Left lung (tissue), 10 donors: ENCODE results near the gene CHCHD4. TPM values are rescaled to one million over a fixed set of nuclear protein-coding genes. Genes with fewer than 3 reads are reported as not detected.

Experiments used
- ATAC-seq: fragments of 200-7000 bp; cut with Tn5 transposase; one replicate; pipeline ENCODE4 v1.9.1; 2020; ENCODE audit warnings: moderate library complexity
- DNase-seq, 4 donors: peaks; one replicate each; pipeline ENCODE4 v3.0.0-alpha.2; 2013 to 2020
- H3K27ac ChIP-seq, 2 donors: fragments of 200-600 bp; sonication (generic) in 1 of 2; one replicate each; pipeline versions ENCODE4 v1.5.0 to v1.8.0; 2020 to 2021
- H3K27me3 ChIP-seq, 2 donors: fragments of 200-600 bp; sonication (generic) in 1 of 2; one replicate each; pipeline versions ENCODE4 v1.5.0 to v1.8.0; 2020 to 2021
- H3K36me3 ChIP-seq, 2 donors: fragments of 200-600 bp; sonication (generic) in 1 of 2; one replicate each; pipeline versions ENCODE4 v1.5.0 to v1.8.0; 2020 to 2021
- H3K4me1 ChIP-seq, 2 donors: fragments of 200-600 bp; one replicate each; pipeline ENCODE4 v1.8.0; 2021
- H3K4me3 ChIP-seq, 2 donors: fragments of 200-600 bp; sonication (generic) in 1 of 2; one replicate each; pipeline versions ENCODE4 v1.5.0 to v1.8.0; 2020 to 2021; ENCODE audit warnings: mild to moderate bottlenecking in 1 of 2
- H3K9me3 ChIP-seq, 2 donors: fragments of 200-600 bp; sonication (generic) in 1 of 2; one replicate each; pipeline versions ENCODE4 v1.5.0 to v1.8.0; 2020 to 2021
- intact Hi-C, 2 donors: fragments of 100-400 bp; cut with DNase I; formaldehyde crosslinking; loops; one replicate each; pipeline versions ENCODE4 v1.11.2 to v1.14.2; 2022
- polyA plus RNA-seq, 6 donors: library from polyadenylated mRNA; unstranded; fragments of 120-200 nt; gene quantifications; one replicate each; pipeline ENCODE4 v1.2.1, GENCODE V29; 2013; ENCODE audit not compliant: insufficient read length in 6 of 6
- total RNA-seq, 2 donors: library from RNA; stranded (reverse); fragmentation: NEBNext Ultra II Directional; extraction: Animal tissue kit (Norgen Biotek cat#: 25700); gene quantifications; one replicate each; pipeline ENCODE4 v1.2.1, GENCODE V29; 2021
- TF ChIP-seq, protein P1 (sequence below), 2 donors: fragments of 200-600 bp; sonication (generic) in 1 of 2; IDR thresholded peaks; one replicate each; pipeline versions ENCODE4 v1.5.0 to v1.8.0; 2021; ENCODE audit warnings: antibody characterized with exemption in 2 of 2
- donor health status: DM: no; HTN: yes; CAD: no.
- donor health status: DM: no; HTN: no; CAD: no.

CHCHD4 gene
- total and polyA plus RNA-seq, 8 donors = 9.6 to 15.3 (median 13.4) TPM

DNA sequence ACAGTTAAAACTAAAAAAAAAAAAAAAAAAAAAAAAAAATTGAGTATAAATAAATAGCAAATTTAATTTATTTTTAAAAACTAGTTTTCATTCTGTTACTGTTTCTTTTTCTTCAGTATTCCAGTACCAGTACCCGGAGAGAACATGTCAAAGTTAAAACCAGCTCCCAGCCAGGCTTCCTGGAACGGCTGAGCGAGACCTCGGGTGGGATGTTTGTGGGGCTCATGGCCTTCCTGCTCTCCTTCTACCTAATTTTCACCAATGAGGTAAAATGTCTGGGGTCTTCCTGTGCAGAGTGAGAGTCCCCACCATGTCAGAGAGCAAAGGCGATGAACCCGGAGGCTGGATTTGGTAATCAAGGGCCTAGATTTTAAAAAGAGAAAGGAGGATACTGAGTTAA lies 4.6 kb upstream of the CHCHD4 start:
- intact Hi-C loops = no loop called here
- ATAC-seq (no peak), DNase-seq (no peak)
- no peak overlapping the region for H3K27ac ChIP-seq
- H3K36me3 ChIP-seq = peaks cover 5 to 73% of the 10 kb centered on the region in 2 donors
- no peaks in the 10 kb centered on the region for H3K9me3 ChIP-seq
- peaks cover 10 to 26% of the 10 kb centered on the region in 2 donors for H3K4me1 ChIP-seq
- no peaks in the 10 kb centered on the region for H3K27me3 ChIP-seq
- TF ChIP-seq, protein P1, sequence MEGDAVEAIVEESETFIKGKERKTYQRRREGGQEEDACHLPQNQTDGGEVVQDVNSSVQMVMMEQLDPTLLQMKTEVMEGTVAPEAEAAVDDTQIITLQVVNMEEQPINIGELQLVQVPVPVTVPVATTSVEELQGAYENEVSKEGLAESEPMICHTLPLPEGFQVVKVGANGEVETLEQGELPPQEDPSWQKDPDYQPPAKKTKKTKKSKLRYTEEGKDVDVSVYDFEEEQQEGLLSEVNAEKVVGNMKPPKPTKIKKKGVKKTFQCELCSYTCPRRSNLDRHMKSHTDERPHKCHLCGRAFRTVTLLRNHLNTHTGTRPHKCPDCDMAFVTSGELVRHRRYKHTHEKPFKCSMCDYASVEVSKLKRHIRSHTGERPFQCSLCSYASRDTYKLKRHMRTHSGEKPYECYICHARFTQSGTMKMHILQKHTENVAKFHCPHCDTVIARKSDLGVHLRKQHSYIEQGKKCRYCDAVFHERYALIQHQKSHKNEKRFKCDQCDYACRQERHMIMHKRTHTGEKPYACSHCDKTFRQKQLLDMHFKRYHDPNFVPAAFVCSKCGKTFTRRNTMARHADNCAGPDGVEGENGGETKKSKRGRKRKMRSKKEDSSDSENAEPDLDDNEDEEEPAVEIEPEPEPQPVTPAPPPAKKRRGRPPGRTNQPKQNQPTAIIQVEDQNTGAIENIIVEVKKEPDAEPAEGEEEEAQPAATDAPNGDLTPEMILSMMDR (IDR thresholded peaks at IDR 0.05) = no peak
- H3K4me3 ChIP-seq = no peak overlapping the region

GRCh38 chr3:14128724-14129123 lies 4.1 kb upstream of the CHCHD4 start:
- intact Hi-C loops = no loop called here
- ATAC-seq = no peak
- H3K4me3 ChIP-seq = no peak overlapping the region
- H3K27me3 ChIP-seq = no peaks in the 10 kb centered on the region
- no peaks in the 10 kb centered on the region for H3K9me3 ChIP-seq
- H3K27ac ChIP-seq = no peak overlapping the region
- DNase-seq = no peak
- TF ChIP-seq, protein P1 (IDR thresholded peaks at IDR 0.05) = no peak
- H3K36me3 ChIP-seq = peaks cover 5 to 67% of the 10 kb centered on the region in 2 donors
- H3K4me1 ChIP-seq = peaks cover 11 to 30% of the 10 kb centered on the region in 2 donors

DNA sequence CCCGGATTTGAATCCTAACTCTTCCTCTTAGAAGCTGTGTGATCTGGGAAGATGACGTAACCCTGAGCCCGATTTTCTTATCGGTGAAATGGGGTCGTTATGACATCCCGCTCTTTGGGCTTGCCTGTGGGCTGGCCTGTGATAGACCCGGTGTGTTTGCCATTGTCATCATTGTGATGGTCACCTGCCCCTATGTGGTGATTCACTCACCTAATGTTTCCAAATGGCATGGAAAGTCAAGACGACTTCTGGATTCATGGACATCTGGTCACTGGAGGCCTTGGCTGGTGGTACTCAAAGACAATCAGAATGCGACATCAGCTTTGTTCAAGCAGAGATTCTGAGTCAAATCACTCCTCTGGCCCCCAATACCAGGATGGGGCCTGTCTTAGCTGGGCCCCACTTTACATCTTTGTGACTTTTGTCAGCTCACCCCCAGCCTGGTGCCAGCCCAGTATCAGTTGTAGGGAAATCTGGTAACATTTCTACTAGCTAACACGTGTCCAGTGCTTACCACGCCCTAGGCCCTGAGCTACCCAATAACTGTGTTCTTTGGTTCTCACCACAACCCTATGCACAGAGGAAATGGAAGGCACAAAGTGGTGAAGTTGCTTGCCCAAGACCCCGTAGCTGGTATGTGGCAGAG lies 3.0 kb upstream of the CHCHD4 start:
- no peaks in the 10 kb centered on the region for H3K9me3 ChIP-seq
- DNase-seq (no peak), ATAC-seq (no peak)
- no peaks in the 10 kb centered on the region for H3K27me3 ChIP-seq
- no peak overlapping the region for H3K4me3 ChIP-seq
- H3K4me1 ChIP-seq = peaks cover 19 to 41% of the 10 kb centered on the region in 2 donors
- no peak overlapping the region for H3K27ac ChIP-seq
- peaks cover 3 to 57% of the 10 kb centered on the region in 2 donors for H3K36me3 ChIP-seq
- intact Hi-C loops = no loop called here
- TF ChIP-seq, protein P1 (IDR thresholded peaks at IDR 0.05) = no peak

- Histone ChIP-seq H3K27ac (peak overlapping the region; percentile 94 to 97), H3K4me3 (peak overlapping the region in 1 of 2 donors; percentile 96), H3K4me1 (peaks cover 19 to 41% of the 10 kb centered on the region in 2 donors), H3K27me3 (no peaks in the 10 kb centered on the region), H3K9me3 (no peaks in the 10 kb centered on the region), H3K36me3 (peaks cover 3 to 50% of the 10 kb centered on the region in 2 donors)
- intact Hi-C loops = no loop called here
- DNase-seq (no peak), ATAC-seq (no peak)
- TF ChIP-seq, protein P1 (IDR thresholded peaks at IDR 0.05) = no peak
Observed at GRCh38 chr3:14126887-14127505, 2.3 kb upstream of the CHCHD4 start.

DNA sequence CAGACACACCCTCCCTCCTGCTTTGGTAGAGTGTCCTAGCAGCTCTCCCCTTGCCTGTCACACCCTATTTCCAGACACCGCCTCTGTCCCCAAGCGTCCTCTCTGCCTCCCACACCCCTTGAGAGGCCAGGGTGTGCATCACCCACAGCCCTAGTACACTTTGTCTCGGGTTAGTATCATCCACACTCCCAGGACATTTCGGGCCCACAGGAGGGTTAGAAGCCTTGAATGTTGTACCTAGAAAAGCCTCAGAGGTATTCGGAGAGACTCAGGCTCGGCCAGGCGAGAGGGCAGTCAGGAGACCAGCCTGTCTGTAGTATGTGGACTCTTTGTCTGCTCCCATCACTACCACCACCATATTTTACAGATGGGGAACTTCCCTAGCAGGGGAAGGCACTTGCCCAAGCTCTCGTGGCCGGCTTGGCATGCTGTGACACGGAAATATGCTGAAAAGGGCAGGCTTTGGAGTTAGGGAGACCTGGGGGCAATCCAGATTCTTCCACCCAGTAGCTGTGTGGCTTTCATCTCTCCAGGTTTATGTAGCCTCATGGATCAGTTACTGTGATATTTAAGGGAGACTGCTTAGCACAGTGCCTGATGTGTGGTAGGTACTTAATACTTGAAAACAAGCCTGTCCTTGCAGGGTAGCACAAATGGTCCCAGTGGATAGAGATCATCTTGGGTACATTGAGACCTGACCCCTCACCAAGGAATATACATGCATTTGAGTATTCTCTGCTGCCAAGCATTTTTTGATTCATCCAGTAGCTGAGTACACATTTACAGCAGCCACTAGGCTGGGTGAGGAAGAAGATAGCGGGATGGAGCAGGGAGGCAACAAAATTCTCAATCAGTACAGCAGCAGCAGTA lies 1.6 kb upstream of the CHCHD4 start:
- Histone ChIP-seq H3K27ac (peak overlapping the region; percentile 94 to 97), H3K27me3 (no peaks in the 10 kb centered on the region), H3K4me1 (peaks cover 19 to 41% of the 10 kb centered on the region in 2 donors), H3K36me3 (peaks cover 3 to 43% of the 10 kb centered on the region in 2 donors), H3K9me3 (no peaks in the 10 kb centered on the region), H3K4me3 (peak overlapping the region; percentile 89 to 96)
- DNase-seq (no peak), ATAC-seq (no peak)
- intact Hi-C loops = no loop called here
- TF ChIP-seq, protein P1 (IDR thresholded peaks at IDR 0.05) = no peak
